Suprapubic skin (tissue), 4 donors: ENCODE data around the gene KRTAP5-7.

Source experiments
- CTCF ChIP-seq, 2 donors: fragments of 200-600 bp in 1 of 2; fragments of 450-650 bp in 1 of 2; sonication (generic) in 1 of 2; IDR thresholded peaks; one replicate each; pipeline ENCODE4 v1.5.1; 2016 to 2019; ENCODE audit warnings: antibody characterized with exemption in 2 of 2, mild to moderate bottlenecking in 1 of 2, moderate library complexity in 1 of 2
- EP300 ChIP-seq: sonication (generic); formaldehyde crosslinking; IDR thresholded peaks from one replicate; pipeline ENCODE4 v1.6.1; 2017; ENCODE audit warnings: antibody characterized with exemption
- POLR2A ChIP-seq, 2 donors: fragments of 450-650 bp; IDR thresholded peaks; one replicate each; pipeline ENCODE4 v1.6.1; 2017; ENCODE audit warnings: antibody characterized with exemption in 2 of 2, mild to moderate bottlenecking in 2 of 2, moderate library complexity in 2 of 2
- POLR2AphosphoS5 ChIP-seq, 3 donors: sonication (generic); formaldehyde crosslinking; IDR thresholded peaks; one replicate each; pipeline ENCODE4 v1.6.1; 2017; ENCODE audit warnings: antibody characterized with exemption in 3 of 3

DNA sequence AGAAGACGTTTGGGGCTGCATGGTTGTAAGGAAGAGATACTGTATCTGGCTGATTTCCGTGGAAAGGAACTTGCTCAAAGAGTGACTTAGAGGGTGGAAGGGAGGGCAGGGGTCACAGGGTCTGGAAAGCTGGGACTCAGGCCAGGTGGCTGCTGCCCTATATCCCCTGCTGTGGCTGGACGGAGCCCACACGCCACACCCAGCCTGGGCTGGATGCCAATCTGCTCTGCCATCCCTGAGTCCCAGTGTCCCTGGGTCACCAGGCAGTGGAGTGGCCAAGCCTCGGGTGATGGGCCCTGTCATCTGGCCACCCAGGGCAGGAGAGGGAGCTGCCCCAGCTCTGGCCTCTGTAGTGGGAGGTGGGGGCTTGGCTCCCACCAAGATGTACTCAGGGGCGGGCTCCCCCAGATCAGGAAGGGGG lies 26.5 kb upstream of the KRTAP5-7 start:
- TF ChIP-seq POLR2AphosphoS5 (IDR thresholded peaks at IDR 0.05) (no peak), CTCF (IDR thresholded peaks at IDR 0.05) (no peak), POLR2A (IDR thresholded peaks at IDR 0.05) (no peak), EP300 (no peak)
